GM12801 (cell line): ENCODE data around the gene SEMA4B.

Experiments used
- TF ChIP-seq, protein P1 (sequence below): IDR thresholded peaks from one replicate; pipeline ENCODE4 v1.5.1; 2011; ENCODE audit warnings: control low read depth; ENCODE audit not compliant: insufficient read length; ENCODE audit errors: extremely low read depth

The SEMA4B gene

DNA sequence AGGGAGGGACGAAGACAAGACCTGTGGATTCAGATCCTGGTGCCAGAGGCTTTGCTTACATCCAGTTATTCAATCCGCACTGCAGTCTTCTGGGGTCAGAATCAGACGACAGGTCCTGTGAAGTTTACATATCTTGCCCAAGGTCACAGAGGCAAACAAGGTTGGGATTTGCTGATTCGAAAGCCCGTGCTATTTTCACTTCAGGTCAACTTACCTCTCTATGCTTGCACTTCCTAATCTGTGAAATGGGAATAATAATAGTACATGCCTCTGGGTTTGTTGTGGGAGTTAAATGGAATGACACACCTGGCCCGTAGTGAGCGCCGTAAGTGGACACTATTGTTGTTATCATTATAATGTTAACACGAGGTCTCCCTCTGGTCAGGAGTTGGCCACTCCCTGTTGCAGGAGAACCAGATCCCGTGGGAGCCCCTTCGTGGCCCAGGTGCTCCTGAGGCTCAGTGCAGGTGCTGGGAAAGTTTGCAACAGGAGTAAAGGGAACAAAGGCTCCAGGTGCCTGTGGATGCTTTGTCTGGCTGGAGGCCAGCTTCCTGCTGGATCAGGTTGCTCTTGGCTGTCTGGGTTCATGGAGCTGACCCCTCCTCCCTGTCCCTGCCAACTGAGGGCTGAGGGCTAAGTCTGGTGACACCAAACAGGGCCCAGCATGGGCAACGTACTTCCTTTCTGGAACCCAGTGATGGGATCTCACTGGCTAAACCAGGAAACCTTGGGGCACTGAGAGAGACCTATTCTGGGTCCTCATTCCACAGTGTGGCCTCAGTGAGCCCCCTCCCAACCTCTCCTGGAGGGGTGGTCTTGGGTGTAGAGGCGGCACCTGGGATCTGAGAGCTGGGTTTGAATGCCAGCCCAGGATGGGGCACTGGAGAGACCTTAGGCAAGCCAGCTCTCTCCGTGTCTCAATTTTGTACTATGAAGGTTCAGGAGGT lies 40.1 kb upstream of the SEMA4B start:
- TF ChIP-seq, protein P1, sequence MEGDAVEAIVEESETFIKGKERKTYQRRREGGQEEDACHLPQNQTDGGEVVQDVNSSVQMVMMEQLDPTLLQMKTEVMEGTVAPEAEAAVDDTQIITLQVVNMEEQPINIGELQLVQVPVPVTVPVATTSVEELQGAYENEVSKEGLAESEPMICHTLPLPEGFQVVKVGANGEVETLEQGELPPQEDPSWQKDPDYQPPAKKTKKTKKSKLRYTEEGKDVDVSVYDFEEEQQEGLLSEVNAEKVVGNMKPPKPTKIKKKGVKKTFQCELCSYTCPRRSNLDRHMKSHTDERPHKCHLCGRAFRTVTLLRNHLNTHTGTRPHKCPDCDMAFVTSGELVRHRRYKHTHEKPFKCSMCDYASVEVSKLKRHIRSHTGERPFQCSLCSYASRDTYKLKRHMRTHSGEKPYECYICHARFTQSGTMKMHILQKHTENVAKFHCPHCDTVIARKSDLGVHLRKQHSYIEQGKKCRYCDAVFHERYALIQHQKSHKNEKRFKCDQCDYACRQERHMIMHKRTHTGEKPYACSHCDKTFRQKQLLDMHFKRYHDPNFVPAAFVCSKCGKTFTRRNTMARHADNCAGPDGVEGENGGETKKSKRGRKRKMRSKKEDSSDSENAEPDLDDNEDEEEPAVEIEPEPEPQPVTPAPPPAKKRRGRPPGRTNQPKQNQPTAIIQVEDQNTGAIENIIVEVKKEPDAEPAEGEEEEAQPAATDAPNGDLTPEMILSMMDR, result no peak

DNA sequence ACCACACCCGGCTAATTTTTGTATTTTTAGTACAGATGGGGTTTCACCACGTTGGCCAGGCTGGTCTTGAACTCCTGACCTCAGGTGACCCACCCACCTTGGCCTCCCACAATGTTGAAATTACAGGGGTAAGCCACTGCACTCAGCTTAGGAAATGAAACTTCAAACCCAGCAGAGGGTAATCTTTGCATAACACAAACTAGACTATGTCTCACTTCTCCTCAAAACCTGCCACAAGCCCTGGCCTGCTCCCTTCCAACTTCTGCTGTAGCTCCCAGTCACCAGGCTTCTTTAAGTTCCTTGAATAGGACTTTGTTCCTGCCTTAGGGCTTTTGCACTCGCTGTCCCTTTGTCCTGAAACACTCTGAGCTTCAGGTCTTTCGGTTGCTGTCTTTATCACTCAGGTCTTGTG lies 39.2 kb upstream of the SEMA4B start:
- TF ChIP-seq, protein P1, result no peak

DNA sequence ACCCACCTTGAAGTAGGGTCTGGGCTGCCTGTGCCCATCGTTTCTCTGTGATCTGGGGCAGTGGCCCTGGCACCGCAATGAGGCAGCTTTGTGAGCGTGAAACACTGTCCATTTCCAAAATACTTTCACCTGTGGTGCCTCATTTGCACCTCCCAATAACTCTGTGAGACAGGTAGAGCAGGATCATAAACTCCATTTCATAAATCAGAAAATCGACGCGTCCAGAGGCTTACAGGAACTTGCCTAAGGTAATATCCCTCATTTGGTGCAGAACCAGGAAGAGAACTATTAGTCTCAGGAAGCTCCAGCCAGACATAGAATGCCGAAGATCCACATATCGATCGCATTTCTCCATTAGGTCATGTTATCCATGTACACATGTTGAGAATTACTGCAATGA lies 38.2 kb upstream of the SEMA4B start:
- TF ChIP-seq, protein P1, result no peak

DNA sequence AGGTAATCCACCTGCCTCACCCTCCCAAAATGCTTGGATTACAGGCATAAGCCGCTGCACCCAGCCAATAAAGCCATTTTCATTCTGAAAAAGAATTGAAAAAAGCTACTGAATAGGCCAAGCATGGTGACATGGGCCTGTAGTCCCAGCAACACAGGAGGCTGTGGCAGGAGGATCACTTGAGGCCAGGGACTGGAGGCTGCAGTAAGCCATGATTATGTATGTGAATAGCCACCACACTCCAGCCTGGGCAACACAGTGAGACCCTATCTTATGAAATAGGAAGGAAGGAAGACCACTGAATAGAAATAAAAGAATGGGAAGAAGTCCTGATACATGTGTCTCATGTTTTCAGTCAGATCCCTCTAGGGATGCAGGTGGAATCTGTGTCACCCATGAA lies 36.0 kb upstream of the SEMA4B start:
- TF ChIP-seq, protein P1, result no peak

DNA sequence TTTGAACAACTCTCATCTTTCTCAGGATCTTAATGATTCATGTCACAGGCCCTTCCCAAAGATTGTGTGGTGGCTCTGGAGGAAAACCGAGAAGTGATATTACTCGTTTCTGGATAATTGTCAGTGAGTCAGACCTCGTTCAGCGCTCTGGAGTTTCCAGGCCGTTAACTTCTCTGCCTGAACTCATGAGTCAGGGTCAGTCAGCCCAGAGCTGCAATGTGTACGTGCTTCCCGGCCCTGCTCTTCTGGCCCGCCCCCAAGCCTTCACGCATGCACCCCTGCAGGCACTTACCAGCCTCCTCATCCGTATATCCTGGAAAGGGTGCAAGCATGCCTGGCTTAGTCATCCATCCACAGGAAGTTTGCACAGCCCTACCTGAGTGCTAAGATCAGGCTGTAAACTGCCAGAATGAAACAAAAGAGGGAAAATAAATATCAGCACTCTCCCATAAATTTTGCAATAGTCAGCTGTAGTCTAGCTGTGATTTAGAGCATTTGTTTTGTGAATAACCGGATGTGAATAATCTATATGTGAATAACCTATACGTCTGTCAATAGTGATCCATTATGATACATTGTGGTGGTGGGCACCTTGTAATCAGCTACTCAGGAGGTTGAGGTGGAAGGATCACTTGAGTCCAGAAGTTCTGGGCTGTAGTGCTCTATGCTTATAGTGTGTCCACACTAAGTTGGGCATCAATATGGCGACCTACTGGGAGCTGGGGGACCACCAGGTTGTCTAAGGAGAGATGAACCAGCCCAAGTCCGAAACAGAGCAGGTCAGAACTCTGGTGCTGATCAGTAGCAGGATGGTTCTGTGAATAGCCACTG lies 35.3 kb upstream of the SEMA4B start:
- TF ChIP-seq, protein P1, result no peak

DNA sequence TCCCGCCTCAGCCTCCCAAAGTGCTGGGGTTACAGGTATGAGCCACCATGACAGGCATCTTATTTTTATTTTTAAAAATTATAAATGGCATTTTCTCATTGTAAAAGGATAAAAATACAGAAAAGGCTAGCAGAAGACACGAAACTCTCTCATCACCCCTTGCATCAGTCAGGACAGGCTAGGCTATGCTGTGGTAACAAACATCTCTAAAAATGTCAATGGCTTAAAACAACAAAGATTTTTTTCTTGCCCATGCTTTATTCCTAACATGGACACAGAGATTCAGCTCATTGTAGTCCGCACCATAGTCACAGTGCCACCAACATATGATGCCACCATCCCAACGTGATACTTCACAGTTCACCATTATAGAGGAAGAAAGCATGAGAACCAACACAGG lies 34.0 kb upstream of the SEMA4B start:
- TF ChIP-seq, protein P1, result no peak

DNA sequence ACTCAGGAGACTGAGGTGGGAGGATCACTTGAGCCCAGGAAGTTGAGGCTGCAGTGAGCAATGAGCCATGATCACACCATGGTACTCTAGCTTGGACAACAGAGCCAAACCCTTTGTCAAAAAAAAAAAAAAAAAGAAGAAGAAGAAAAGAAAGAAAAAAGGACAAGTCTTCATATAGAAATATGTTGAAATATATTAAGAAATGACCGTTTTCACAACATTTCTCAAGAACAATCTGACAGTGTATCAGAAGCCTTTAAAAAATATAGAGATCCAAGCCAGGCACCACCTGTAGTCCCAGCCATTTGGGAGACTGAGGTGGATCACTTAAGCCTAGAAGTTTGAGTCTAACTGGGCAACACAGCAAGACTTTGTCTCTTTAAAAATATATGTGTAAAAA lies 29.5 kb upstream of the SEMA4B start:
- TF ChIP-seq, protein P1, result no peak
